ENCODE data around the gene SIT1.

Gene SIT1

DNA sequence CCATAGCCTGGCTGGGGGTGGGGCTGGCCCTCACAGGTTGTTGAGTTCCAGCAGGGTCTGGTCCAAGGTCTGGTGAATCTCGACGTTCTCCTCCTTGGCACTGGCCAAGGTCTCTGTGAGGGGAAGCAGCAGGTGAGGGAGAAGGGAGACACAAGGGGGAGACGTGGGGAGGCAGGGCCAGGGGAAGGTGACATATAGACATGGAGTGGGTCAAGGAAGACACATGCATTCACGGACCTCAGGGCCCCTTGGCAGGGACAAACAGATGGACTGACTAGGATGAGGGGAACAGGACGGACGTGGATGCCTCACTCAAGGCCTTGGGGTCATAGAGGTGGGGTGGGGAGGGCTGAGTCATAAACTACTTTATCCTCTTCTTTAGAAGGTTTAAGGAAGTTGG lies 31.3 kb upstream of the SIT1 start:
- no peak for DNase-seq

DNA sequence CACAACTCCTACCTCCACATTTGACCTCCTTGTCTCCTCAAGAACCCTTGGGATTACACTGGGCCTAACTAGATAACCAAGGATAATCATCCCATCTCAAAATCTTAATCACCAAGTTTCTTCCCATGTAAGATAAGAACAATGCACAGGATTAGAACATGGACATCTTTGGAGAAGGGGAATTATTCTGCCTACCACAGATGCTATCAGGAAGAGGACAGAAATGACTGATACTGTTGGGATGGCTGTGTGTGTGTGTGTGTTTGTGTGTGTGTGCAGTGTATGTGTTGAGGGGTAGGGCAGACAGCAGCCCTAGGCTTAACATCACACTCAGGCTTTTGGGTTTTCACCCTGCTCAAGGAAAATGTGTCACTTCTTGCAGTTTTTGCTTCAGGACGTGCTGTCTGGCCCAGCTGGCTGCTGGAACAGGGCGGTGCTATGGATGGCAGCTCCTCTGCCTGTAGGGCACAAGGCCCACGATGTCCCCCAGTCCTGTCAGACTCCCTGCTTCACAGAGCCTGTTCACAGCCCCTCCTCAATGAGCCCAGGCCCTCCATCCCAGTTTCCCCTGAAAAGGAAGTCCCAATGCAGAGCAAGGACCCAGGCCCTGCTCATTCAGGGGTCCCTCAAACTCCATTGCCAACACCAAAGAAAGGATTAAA lies 30.7 kb upstream of the SIT1 start:
- DNase-seq = no peak

GRCh38 chr9:35680331-35681105 lies 29.8 kb upstream of the SIT1 start:
- no peak for DNase-seq

DNA sequence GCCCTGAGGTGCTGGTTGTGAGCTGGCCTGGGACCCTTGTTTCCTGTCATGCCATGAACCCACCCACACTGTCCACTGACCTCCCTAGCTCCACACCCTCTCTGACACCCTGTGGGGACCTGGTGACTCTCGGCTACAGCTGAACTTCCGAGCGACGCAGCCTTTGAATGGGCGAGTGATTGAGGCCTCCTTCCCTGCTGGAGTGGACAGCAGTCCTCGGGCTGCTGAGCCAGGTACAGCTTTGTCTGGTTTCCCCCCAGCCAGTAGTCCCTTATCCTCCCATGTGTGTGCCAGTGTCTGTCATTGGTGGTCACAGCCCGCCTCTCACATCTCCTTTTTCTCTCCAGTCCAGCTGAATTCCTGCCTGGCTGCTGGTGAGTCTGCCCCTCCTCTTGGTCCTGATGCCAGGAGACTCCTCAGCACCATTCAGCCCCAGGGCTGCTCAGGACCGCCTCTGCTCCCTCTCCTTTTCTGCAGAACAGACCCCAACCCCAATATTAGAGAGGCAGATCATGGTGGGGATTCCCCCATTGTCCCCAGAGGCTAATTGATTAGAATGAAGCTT lies 29.1 kb upstream of the SIT1 start:
- no peak for DNase-seq

GRCh38 chr9:35679091-35679490 lies 28.4 kb upstream of the SIT1 start:
- DNase-seq = no peak

DNA sequence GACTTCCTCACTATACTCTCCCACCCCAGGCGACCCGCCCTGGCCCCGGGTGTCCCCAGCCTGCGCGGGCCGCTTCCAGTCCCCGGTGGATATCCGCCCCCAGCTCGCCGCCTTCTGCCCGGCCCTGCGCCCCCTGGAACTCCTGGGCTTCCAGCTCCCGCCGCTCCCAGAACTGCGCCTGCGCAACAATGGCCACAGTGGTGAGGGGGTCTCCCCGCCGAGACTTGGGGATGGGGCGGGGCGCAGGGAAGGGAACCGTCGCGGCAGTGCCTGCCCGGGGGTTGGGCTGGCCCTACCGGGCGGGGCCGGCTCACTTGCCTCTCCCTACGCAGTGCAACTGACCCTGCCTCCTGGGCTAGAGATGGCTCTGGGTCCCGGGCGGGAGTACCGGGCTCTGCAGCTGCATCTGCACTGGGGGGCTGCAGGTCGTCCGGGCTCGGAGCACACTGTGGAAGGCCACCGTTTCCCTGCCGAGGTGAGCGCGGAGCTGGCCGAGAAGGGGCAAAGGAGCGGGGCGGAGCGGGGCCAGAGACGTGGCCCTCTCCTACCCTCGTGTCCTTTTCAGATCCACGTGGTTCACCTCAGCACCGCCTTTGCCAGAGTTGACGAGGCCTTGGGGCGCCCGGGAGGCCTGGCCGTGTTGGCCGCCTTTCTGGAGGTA lies 25.1 kb upstream of the SIT1 start:
- DNase-seq = no peak

- no peak for DNase-seq
Observed at GRCh38 chr9:35675204-35675603, 24.5 kb upstream of the SIT1 start.

- no peak for DNase-seq
Observed at GRCh38 chr9:35674025-35674361, 23.3 kb upstream of the SIT1 start.

GRCh38 chr9:35673132-35674024 lies 22.6 kb upstream of the SIT1 start, which contains the start of gene CA9:
Gene CA9 (plus strand): TSS chr9:35673928. CDS start chr9:35673960, 32 bp downstream.
- no peak for DNase-seq

GRCh38 chr9:35669331-35670145 lies 18.8 kb upstream of the SIT1 start:
- no peak for DNase-seq

- no peak for DNase-seq
Observed at GRCh38 chr9:35667939-35668338, 17.2 kb upstream of the SIT1 start.

DNA sequence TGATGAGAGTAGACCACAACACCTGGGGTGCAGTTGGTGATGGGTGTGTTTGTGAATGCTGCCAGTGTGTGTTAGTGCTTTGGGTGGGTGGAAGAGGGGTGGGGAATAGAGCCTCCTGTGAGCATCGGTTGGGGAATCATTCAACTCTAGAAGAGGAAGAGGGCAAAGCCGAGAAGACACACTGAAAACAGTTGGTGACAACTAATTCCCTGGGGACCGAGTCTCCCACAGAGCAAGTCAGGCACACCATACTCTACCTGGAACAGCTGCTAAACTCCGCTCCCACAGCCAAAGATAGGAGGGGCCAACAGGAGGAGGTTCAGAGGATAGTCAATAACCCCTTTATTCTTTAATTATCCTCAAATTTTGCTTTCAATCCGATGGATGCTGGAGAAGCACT lies 15.8 kb upstream of the SIT1 start:
- no peak for DNase-seq

DNA sequence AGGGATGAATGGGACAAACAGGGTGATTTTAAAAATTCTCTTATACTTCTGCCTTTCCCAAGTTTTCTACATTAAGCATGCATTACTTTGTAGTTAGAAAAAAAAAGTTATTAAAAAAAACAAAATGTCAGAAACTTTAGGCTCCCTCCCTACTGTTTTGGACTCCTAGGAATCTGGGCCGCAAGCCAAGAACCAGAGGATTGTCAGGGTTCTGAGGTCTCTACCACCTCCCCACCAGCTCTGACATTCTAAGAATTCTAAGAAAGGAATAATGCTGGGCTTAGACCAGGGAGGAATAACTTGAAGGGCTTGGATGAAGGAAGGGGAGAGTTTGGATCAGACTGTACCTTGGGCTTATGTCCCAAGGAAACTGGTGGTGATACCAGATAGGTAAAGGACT lies 15.3 kb upstream of the SIT1 start:
- DNase-seq = no peak

- no peak for DNase-seq
Observed at GRCh38 chr9:35665471-35665818, 14.7 kb upstream of the SIT1 start.

DNA sequence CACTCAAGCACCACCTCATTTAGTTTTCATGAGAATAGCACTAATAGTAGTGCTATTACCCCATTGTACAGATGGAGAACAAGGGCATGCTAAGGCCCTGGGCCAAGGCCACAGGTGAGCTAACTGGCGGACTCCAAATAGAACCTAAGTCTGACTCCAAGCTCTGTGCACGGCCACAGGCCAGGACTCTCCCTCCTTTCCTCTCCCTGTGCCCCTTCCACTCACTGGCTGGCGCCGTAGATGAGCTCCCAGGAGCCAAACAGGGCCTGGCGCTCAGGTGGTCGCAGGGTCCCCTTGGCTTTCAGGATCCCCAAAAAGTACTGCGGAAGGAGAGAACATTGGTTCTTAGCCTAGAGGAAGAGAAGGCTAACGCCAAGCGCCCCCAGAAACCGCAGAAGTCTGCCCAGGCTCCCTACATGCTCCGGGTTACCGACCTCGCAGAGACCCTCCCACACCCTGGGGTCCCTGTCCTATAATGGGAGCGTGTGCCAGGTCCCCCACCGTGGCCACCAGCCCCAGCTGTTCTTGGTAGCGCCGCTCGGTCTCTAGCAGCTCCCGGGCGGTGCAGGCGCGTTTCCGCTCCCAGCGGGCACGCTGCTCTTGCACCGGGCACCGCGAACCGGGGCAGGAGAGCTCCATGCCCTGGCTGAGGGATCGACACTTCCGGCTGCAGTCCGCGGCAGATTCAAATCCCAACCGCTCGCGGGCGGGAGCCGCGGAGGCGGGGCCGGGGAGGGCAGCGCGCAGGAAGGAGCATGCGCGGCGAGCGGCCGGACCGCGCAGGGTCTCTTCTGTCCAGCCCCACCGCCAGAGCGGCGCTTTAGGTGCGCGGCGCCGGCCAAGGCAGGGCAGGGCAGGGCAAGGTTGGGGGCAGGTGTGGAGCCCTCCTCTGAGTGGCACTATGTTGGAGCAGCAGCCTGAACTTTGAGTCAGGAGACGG lies 14.1 kb upstream of the SIT1 start, which contains the start of gene ARHGEF39:
Gene ARHGEF39 (minus strand): TSS at position 665 of the 940 bp plus-strand sequence. CDS start 26 bp downstream, at position 639.
- peak; percentile 75 for DNase-seq

DNA sequence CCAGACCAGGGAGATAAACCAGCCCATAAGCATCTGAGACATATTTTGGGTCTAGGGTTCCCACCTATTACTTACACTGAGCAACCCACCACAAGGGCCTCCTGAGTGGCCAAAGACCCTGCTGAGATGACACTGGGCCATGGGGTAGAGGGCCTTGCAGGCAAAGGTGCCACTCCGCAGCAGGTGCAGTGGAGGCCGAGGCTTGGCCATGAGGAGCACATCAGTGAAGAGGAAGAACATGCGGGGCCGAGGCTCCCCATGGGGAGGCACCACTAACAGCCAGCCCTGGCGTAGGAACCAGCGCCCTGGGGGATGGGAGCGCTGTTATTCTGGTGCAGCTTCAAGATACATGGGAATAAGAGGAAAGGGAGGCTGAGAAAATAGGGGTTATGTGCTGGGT lies 11.7 kb upstream of the SIT1 start:
- no peak for DNase-seq

DNA sequence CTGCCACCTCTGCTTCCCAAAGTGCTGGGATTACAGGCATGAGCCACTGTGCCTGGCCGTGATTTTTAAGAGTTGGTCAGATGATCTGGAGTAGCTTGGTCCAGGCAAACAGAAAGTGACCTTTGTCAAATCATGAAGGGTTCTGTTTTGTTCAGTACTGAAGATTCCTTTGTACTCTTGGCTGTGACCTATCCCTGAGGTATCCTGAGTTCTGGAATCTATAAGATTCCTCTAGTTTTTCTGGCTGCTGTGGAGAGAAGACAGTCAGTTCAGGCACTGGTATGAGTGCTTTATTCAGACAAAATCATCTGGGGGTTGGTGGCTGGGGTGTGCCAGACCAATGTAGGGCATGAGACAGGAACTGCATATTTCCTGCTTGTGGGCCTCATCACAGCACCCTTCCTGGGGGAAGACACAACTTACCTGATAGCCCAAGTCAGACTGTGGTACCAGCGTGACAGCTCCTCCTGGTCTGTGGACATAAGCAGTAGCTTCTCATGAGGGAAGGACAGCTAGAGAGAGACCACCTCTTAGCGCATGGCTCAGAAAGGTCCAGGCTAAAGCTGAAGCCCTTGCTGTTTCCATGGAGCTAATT lies 11.1 kb upstream of the SIT1 start:
- DNase-seq = no peak

DNA sequence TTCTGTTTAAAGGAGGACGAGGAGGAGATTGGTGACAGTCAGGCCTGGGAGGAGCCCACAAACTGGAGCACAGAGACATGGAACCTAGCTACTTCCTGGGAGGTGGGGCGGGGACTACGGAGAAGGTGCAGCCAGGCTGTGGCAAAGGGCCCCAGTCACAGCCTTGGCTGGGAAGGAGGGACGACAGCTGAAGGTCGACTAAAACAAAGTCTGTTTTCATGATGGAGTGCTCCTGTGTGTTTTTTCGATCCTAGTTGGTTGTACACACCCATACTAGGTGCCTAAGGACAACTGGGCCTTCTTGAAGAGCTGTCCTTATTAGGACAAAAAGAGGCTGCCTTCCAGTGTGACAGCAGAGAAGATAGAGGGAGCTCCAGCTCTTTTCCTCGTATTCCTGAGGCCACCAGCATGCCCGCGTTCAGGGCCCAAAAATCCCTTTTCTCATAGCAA lies 10.3 kb upstream of the SIT1 start:
- no peak for DNase-seq

- DNase-seq = no peak
Observed at GRCh38 chr9:35659340-35659739, 8.6 kb upstream of the SIT1 start.

- DNase-seq = no peak
Observed at GRCh38 chr9:35658968-35659220, 8.2 kb upstream of the SIT1 start.

All from NCI-H748 treated with DMSO at 0.1 percent for 48 hours (cell line).